Putamen (tissue), 1 donor: ENCODE measurements around the gene GYS1.

ENCODE experiments used
- DNase-seq: peaks from one replicate; pipeline ENCODE4 v3.0.0-alpha.2; 2016; ENCODE audit warnings: low spot score

The GYS1 gene

DNA sequence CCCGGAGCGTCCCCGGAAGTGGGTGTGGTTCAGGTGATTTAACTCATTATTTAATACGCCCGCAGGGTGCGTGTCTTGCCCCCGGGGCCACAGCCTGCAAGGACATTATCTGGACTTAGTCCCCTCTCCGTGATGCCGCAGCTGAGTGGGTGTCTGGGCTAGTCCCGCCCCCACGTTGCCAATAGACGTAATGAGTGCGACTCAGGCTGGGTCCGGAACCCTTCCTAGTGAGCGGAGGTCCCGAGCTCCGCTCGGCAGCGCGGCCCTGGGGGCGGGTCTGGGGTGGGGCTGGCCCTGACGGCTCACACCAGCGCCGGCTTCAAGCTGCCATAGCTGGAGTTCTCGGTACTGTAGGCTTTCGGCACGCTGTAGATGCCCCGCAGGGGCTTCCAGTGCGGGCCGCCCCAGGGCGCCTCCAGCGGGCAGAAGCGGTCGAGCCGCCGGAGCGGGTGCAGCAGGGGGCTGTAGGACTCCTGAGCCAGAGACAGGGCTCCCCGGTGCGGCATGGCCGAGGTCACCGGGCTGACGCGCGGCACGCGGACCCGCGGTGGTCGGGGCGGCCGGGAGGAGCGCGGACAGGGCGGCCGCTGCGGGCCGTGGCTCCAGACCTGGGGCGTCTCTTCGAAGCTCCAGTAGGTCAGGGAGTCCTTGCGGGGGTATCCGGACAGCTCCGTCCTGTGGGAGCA lies 24.7 kb upstream of the GYS1 start:
- DNase-seq: no peak

DNA sequence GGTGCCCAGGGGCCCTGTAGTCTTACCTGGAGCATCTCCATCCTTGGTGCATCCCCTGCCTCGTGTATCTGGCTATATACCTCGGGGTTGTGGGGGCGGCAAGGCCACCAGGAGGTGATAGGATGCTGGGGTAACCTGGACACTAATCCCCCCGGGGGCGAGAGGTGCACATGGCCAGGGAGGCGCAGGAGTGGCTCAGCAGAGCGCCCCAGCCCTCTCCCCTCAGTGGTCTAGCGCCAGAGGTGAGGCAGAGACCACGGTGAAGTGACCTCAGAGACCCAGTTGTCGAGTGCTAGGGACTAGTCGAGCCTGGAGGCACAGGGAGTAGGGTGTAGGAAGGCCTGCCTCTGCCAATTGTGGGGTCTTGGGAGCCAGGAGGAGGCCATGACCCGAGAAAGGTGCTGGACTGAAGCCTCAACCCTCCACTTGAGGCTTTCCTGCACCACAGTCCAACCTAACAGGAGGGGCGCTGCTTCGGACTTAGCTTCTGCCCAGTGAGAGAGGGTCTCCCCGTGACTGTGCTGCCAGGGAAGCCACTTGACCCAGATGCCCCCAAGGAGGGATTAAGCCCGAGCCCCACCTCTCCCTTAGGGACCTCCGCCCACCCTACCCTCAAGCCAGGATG lies 24.0 kb upstream of the GYS1 start, which contains the start of gene LHB:
Gene LHB, minus strand, starts transcription at position 51 of the 625 bp plus-strand sequence. Its CDS starts 10 bp downstream, at position 41.
- no peak for DNase-seq

DNA sequence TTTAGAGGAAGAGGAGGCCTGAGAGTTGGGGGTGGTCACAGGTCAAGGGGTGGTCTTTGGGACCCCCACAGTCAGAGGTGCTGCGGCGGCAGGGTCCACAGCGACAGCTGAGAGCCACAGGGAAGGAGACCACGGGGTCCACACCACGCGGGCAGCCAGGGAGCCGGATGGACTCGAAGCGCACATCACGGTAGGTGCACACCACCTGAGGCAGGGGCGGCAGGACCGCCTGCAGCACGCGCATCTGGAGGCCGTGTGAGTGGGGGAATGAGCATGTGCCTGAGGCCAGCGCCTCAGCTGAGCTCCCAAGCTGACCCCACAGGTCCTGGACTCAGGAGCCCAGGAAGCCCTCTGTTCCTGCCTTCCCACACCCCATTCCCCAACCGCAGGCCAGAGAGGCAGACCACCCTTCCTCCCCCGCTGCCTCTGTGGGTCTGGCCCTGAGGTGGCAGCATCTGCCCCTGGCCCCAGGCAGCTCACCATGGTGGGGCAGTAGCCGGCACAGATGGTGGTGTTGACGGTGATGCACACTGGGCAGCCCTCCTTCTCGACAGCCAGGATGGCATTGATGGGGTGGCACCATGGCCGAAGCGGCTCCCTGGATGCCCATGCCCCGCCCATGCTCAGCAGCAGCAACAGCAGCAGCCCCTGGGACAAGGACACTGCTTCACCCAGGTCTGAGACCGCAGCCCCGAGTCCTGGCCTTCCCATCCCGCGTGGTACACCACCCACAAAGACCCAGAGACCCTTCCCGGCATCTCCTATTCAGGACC lies 23.1 kb upstream of the GYS1 start:
- no peak for DNase-seq

DNA sequence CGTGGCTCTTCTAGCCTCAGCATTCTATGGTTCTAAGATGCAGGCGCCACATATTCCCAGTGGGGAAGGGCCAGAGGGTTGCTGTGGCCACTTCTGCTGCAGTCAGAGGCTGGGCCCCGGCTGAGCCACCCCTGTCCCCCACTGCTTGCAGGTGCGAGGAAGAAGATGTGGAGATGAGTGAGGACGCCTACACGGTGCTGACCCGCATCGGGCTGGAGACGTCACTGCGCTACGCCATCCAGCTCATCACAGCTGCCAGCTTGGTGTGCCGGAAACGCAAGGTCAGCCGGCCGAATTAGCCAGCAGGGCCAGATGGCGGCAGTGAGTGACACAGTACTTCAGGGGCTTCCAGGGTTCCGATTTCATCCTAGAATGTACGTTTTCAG lies 21.8 kb upstream of the GYS1 start:
- DNase-seq: no peak

DNA sequence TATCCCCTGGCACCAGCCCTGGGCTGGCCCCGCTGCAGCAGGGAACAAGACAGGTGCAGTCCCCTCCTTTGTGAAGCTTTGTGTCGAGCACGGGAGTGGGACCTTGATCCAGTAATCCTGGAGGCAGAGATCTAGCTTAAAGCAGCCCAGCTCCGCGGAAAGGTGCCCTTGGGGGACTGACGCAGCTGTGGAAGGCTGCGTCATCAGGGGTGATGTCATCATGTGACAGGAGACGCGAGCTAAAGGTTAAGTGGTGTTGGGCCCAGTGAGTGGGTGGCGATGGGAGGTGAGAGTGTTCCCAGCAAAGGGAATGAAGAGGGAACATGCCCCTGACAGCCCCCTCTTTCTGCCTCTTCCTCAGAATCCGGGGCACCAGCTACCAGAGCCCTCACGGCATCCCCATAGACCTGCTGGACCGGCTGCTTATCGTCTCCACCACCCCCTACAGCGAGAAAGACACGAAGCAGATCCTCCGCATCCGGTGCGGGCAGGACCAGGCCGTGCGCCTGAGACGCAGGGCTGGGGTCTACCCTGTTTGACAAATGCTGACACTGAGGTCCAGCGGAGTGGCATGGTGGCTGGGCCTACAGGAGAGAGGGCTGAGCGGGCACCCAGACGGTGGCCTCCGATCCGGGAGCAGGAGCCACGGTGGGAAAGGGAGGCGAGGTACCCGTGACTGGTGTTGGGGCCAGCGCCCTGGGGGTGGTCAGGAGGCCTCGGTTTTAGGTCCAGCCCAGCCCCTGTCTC lies 21.2 kb upstream of the GYS1 start:
- DNase-seq: no peak

DNA sequence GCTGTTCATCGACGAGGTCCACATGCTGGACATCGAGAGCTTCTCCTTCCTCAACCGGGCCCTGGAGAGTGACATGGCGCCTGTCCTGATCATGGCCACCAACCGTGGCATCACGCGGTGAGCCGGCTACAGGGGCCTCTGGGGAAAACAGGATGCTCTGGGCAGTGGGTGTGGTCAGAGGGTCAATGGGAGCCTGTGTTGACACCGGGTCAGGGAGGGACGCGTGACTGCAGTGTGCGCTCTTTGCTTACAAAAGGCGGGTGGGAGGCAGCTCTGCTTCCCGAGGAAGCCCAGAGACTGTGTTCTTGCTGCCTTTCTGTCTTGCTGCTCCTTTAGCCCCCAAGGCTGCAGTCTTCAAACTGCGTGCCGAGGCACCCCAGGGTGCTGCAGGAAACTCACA lies 18.1 kb upstream of the GYS1 start:
- no peak for DNase-seq

DNA sequence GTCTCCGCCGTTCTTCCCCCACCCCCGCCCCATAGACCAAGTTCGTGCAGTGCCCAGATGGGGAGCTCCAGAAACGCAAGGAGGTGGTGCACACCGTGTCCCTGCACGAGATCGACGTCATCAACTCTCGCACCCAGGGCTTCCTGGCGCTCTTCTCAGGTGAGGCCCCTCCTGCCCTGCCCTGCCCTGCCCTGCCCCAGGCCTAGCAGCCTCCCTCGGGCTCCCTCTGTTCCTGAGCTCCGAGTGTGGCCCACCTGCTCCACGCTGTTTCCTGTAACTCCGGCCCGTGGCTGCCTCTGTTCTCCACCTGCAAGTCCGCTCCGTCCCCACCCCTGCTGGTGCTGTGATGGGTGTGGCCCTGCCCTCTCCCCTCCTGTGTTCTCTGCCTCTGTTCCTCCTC lies 17.3 kb upstream of the GYS1 start:
- DNase-seq: no peak

DNA sequence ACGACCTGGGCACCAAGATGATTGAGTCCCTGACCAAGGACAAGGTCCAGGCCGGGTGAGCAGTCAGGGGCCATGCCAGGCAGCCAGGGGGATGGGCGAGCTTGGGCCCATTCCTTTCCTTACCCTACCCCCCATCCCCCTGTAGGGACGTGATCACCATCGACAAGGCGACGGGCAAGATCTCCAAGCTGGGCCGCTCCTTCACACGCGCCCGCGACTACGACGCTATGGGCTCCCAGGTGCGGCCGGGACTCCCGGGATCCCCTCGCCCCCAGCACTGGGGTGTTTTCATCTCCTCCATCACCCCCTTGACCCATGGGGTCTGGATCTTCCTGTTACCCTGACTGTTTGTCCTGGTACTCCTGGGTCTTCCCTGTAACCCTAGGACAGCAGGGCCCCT lies 16.7 kb upstream of the GYS1 start:
- no peak for DNase-seq

DNA sequence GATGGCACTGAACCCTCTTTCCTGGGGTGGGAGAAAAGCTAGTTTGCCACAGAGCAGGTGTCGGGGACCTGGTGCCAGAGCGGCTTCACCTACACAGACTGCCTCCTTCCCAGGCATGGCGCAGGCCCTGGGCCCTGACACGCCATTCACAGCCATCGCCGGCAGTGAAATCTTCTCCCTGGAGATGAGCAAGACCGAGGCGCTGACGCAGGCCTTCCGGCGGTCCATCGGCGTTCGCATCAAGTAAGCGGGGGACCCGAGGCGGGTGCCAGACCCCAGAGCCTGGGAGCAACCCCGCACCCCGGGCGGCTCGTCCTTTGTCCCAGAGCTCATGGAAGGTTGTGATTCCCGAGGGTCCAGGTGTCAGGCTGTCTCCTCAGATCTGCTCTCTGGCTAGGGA lies 13.8 kb upstream of the GYS1 start:
- DNase-seq: no peak

DNA sequence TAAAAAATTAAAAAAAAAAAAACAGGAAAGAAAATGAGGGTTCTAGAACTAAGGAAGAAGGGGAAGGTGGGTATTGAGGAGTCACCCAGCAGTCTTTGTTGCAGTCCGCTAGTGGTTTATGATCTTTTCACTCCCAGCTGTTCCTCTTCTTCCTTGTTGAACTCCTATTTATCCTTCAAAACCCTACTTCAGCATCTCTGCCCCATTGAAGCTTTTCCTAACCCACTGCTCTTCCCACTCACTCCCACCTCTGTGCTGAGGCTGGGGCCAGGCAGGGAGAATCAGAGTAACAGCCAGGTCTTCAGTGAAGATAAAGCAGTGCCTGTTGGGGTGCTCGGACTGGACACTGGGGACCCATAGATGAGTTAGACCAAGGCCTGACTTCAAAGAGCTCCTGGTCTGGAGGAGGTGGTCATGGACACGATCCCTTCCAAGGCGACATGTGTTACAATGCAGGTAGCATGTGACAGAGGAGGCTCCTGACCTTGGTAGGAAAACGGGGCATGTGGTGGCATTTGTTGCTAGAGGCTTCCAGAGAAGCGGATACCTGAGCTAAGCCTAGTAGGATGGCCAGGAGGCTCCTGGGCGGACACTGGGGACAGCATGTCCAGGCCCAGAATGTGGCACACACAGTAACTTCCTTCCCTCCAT lies 12.0 kb upstream of the GYS1 start:
- no peak for DNase-seq

DNA sequence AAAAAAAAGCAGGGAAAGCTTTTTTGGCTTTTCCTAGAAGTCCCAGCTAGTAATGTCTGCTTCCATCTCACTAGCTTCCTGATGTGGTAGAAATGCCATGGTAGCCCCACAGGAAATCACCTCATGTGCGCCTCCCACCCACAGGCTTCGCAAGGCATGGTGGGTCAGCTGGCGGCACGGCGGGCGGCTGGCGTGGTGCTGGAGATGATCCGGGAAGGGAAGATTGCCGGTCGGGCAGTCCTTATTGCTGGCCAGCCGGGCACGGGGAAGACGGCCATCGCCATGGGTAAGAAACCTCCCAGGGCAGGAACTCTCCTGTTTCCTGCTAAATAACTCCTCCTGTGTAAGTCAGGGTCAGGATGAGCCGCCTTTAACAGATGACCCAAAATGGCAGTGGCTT lies 11.0 kb upstream of the GYS1 start:
- DNase-seq: no peak

DNA sequence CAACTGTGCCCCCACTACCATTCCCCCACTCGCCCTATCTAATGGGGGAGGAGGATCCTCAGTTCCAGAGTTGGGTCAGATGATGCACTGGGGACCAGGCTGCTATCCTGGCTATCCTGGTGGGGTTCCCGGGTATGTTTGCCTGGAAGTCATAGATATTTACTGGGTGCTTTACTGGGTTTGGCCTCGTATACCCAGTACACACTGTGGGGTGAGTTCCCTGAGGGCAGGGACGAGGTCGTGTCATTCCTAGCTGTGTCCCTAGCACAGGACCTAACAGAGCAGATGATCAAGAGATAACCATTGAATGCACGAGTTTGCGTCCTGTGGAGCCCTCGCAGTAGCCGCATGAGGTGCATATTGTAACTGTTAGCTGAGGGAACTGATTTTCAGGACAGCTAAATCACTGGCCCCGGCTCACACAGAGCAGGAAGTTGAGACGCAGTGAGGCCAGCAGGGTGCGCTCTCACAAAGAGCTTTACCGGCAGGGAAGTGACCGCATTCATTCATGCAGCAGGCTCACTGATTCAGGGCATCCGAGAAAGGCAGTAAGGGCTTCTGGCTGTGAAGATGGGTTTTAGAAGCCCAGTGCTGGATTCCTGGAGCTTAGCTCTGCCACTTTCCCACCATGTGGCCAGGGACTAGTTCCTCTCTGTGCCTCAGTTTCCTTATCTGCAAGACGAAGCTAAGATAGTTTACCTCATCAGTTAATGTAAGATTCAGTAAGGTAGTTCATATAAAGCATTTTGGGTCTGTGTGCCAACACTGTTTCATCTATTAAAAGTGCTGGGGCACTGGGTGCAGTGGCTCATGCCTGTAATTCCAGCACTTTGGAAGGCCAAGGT lies 6.6 kb upstream of the GYS1 start:
- DNase-seq: no peak

DNA sequence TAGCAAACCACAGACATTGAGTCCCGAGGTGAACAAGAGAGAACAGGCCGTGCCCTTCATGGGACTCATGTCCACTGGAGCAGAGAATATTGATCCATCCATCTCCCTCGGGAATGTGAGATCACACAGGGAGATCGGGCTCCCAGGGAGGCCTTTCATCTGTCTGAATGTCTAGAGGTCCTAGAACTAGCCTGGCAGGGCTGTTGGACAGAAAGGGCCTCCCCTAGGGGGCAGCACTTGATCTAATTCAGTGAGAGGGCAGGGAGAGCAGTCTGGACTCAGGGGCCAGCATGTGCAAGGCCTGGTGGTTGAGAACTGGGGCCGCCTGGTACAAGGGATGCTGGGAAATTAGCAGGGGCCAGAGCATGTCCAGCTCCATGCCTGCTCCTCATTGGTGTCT lies 4.9 kb upstream of the GYS1 start:
- no peak for DNase-seq

DNA sequence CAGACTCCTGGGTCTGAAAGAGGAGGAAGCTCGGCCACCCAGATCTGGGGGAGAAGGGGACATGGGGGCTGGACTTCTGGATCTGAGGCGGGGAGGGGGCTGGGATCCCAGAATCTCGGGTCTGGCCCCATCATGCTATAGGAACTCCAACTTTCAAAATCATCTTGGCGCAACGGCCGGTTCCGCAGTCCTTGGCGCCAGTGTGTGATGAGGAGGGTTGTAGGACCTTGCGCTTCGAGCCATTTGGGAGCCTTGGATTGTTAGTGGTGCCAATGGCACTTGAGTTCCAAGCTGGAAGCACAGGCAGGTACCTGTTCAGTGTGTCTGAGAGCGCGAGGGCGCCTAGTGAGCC lies 902 bp upstream of the GYS1 start:
- DNase-seq: no peak

DNA sequence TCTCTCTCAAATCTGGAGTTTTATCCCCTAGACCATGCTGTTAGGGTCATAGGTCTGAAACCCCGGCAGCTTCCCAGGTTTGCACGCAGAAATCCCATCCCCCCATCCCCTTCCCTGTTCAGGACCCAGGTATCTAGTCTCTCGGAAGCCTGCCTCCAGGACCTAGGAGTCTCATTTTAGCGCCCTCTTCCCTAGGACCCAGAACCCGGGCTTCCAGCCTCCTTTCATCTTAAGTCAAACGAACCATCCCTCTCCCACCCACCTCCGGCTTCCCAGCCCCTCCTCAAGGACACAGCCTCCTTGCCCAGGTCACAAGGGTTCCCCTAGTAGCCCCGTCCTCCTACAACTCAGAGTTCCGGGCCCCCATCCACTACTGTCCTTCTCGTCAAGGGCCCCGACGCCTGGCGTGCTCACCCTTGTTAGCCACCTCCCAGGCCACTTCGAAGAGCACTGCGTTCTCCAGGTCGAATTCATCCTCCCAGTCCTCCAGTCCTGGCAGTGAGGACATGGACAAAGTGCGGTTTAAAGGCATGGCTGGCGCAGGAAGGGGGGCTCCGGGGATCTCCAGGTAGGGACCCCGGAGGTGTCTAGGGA lies 431 bp downstream of the GYS1 start:
- DNase-seq: no peak

DNA sequence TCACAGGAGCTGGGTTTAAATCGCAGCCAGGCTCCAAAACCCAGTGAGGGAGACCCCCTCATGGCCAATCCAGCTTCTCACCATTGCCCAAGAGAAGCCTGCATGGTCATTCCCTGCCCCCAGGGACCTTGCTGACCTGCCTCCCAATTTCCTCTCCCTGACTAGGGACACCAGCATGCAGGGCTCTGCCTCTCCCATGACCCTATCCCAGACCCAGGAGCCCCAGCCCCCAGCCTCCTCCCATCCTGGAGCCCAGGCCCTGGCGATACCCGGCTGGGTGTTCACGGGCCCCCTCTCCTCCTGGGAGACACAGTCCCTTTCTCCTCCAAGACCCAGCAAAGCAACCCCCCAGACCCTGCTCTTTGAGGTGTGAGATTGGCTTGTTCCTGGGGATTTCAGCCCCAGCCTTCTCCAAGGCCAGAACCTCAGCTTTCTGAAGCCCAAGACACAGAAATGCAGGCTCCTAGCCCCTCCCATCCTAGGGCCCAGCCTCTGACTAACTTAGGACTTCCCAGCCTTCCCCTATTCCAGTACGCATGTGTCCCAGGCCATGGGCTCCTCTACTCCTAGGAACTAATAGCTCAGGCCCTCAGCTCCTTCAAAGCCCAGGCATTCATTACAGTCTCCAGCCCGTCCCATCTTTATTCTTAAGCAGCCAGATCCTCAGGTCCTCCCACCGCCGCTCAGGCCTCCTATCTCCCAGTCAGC lies 1.1 kb downstream of the GYS1 start:
- peak; percentile 25 for DNase-seq

DNA sequence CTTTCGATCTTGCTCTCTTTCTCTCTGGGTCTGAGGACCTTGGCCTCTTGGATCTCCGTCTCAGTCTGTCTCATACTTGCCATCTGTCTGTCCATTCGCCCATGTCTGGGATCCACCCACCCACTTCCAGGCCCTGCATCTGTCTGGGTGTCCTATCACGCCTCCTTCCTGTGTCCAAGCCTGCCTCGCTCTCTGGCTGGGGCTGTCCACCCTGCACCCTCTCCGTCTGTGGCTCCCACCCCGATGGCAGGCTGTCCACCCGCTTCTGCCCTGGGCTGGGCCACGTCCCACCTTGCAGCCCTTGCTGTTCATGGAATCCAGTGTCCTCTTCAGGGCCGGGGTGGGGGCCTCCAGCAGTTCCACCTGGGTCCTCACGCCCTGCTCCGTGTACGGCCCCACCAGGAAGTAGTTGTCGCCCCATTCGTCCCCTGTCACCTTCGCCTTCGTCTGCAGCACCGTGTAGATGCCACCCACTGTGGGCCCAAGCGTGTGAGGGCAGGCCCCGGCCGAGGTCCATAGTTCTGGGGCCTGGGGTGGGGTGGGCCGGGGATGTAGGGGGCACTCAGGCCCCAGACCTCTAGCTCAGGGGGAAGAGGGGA lies 2.0 kb downstream of the GYS1 start:
- DNase-seq: no peak

DNA sequence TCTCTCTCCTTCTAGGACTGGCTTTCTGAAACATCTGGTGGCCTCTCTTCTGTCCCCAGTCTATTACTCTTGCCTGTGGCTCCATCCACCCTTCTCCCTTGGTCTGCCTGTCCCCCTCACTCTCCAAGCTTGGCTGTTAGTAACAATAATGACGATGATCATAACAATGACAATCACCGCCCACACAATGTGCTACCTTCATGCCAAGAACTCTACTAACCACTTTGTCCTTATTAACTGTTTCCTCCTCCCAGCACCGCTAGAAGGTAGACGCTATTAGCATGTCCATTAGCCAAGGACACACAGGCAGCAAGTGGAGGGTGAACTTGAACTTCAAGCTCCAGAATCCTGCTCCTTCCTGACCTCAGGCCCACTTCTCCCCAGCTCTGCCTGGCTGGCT lies 2.7 kb downstream of the GYS1 start:
- no peak for DNase-seq

DNA sequence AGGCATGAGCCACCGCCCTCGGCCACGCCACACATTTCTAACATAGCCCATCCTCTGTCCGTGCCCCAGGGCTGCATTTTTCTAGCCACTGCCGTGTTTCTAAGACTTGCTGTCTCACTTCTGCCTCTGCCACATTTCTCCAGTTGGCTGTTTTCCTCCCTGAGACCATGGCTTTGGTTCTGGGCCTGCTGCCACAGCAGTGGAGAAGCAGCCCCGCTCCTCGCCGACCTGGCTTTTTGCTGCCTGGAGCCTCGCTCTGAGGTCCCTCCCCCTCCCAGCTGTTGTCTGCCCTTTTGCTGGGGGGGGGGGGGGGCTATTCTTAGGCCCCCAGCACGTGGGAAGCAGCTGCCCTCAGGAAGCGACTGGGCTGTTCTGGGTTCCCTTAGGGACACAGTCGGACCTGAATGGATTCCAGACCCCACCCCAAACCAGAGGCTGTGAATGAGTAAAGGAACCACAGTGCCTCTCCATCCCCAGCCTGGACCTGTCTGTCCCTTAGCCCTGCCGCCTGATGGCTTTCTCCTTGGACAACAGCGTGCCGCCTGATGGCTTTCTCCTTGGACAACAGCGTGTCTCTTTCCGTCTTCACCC lies 3.3 kb downstream of the GYS1 start:
- no peak for DNase-seq
